GM23338 (cell line): ENCODE results near the gene PNP. TPM values are rescaled to one million over a fixed set of nuclear protein-coding genes. Genes with fewer than 3 reads are reported as not detected.

Experiments
- ATAC-seq: fragments of 200-7000 bp; cut with Tn5 transposase; 3 replicates; pipeline ENCODE4 v1.9.1; 2020
- DNase-seq: peaks from one replicate; pipeline ENCODE4 v3.0.0-alpha.2; 2015; ENCODE audit warnings: low spot score
- H2AFZ ChIP-seq: fragments of 200-600 bp; sonication (generic); 2 replicates; pipeline ENCODE4 v1.8.0; 2016; ENCODE audit warnings: antibody characterized with exemption, mild to moderate bottlenecking, moderate library complexity
- H3F3A ChIP-seq: fragments of 200-600 bp; sonication (generic); replicated peaks from 2 replicates; pipeline ENCODE4 v1.8.0; 2017; ENCODE audit warnings: antibody characterized with exemption, mixed run types, low read depth
- H3K27ac ChIP-seq: fragments of 200-600 bp; sonication (generic); 2 replicates; pipeline ENCODE4 v1.6.1; 2016; ENCODE audit warnings: low read depth
- H3K27me3 ChIP-seq: fragments of 200-600 bp; sonication (generic); 2 replicates; pipeline ENCODE4 v1.8.0; 2016; ENCODE audit warnings: mild to moderate bottlenecking, mixed run types, moderate library complexity; ENCODE audit not compliant: insufficient read depth
- H3K36me3 ChIP-seq: fragments of 200-600 bp; sonication (generic); 2 replicates; pipeline ENCODE4 v1.8.0; 2016; ENCODE audit warnings: mild to moderate bottlenecking; ENCODE audit not compliant: insufficient read depth
- H3K4me1 ChIP-seq: fragments of 200-600 bp; sonication (generic); 2 replicates; pipeline ENCODE4 v1.8.0; 2016; ENCODE audit warnings: mild to moderate bottlenecking, moderate library complexity; ENCODE audit not compliant: insufficient read depth
- H3K4me2 ChIP-seq: fragments of 200-600 bp; sonication (generic); 2 replicates; pipeline ENCODE4 v1.7.1; 2017; ENCODE audit warnings: mixed run types
- H3K4me3 ChIP-seq: fragments of 200-600 bp; sonication (generic); 2 replicates; pipeline ENCODE4 v1.6.1; 2016; ENCODE audit warnings: mixed run types
- H3K79me2 ChIP-seq: fragments of 200-600 bp; sonication (generic); replicated peaks from 2 replicates; pipeline ENCODE4 v1.8.0; 2017; ENCODE audit warnings: mild to moderate bottlenecking; ENCODE audit not compliant: insufficient read depth
- H3K9me2 ChIP-seq: fragments of 200-600 bp; sonication (generic); 2 replicates; pipeline ENCODE4 v1.8.0; 2017; ENCODE audit not compliant: insufficient read depth
- H4K20me1 ChIP-seq: fragments of 200-600 bp; sonication (generic); replicated peaks from 2 replicates; pipeline ENCODE4 v1.8.0; 2017; ENCODE audit warnings: mild to moderate bottlenecking; ENCODE audit not compliant: insufficient read depth
- H3K27ac Mint-ChIP-seq: 2 replicates; pipeline ENCODE4 v1.8.0; 2020; ENCODE audit warnings: inconsistent platforms, mild to moderate bottlenecking, moderate library complexity, mixed read lengths
- H3K27me3 Mint-ChIP-seq: 3 replicates; pipeline ENCODE4 v1.8.0; 2022; ENCODE audit warnings: low read depth, mild to moderate bottlenecking, moderate library complexity, mixed read lengths, inconsistent platforms; ENCODE audit not compliant: insufficient read depth, poor library complexity
- H3K36me3 Mint-ChIP-seq: 3 replicates; pipeline ENCODE4 v1.8.0; 2021; ENCODE audit warnings: low read depth, mild to moderate bottlenecking, inconsistent platforms, moderate library complexity, mixed read lengths
- H3K4me1 Mint-ChIP-seq: 3 replicates; pipeline ENCODE4 v1.8.0; 2020; ENCODE audit warnings: mild to moderate bottlenecking, inconsistent platforms, mixed read lengths
- H3K4me3 Mint-ChIP-seq: 3 replicates; pipeline ENCODE4 v1.8.0; 2021; ENCODE audit warnings: moderate library complexity, mild to moderate bottlenecking, inconsistent platforms, mixed read lengths
- H3K9me3 Mint-ChIP-seq: 3 replicates; pipeline ENCODE4 v1.8.0; 2020; ENCODE audit warnings: moderate library complexity, mild to moderate bottlenecking, inconsistent platforms, mixed read lengths
- CREB1 ChIP-seq: fragments of 250-450 bp; sonication (Bioruptor Pico); IDR thresholded peaks from 2 replicates; pipeline ENCODE4 v1.5.0; 2020; ENCODE audit warnings: low read depth, mild to moderate bottlenecking, moderate library complexity
- CTCF ChIP-seq, 2 experiments: fragments of 200-600 bp in 1 of 2; sonication (generic) in 1 of 2; conservative IDR thresholded peaks; 2 replicates each; pipeline versions ENCODE4 v1.5.1 to v1.6.1; 2016 to 2017; ENCODE audit warnings: antibody characterized with exemption in 2 of 2, low read depth in 2 of 2, mild to moderate bottlenecking in 2 of 2, moderate library complexity in 1 of 2
- ETS1 ChIP-seq: IDR thresholded peaks from 2 replicates; pipeline ENCODE4 v1.6.1; 2016; ENCODE audit warnings: antibody characterized with exemption
- EZH2 ChIP-seq: fragments of 200-600 bp; sonication (generic); IDR thresholded peaks from one replicate; pipeline ENCODE4 v1.8.0; 2017; ENCODE audit warnings: antibody characterized with exemption, mild to moderate bottlenecking, low read depth; ENCODE audit not compliant: unreplicated experiment
- EZH2phosphoT487 ChIP-seq: fragments of 200-600 bp; sonication (generic); IDR thresholded peaks from one replicate; pipeline ENCODE4 v1.8.1; 2018; ENCODE audit warnings: antibody characterized with exemption; ENCODE audit not compliant: unreplicated experiment
- JUNB ChIP-seq: IDR thresholded peaks from one replicate; pipeline ENCODE4 v1.6.1; 2016; ENCODE audit warnings: antibody characterized with exemption; ENCODE audit not compliant: unreplicated experiment
- NANOG ChIP-seq: IDR thresholded peaks from 2 replicates; pipeline ENCODE4 v1.6.1; 2016; ENCODE audit warnings: antibody characterized with exemption, borderline replicate concordance
- POLR2AphosphoS5 ChIP-seq: IDR thresholded peaks from 2 replicates; pipeline ENCODE4 v1.6.1; 2016; ENCODE audit warnings: antibody characterized with exemption, low read depth
- REST ChIP-seq: IDR thresholded peaks from one replicate; pipeline ENCODE4 v1.6.1; 2018; ENCODE audit warnings: antibody characterized with exemption; ENCODE audit not compliant: unreplicated experiment
- STAT1 ChIP-seq: IDR thresholded peaks from one replicate; pipeline ENCODE4 v1.6.1; 2016; ENCODE audit warnings: antibody characterized with exemption; ENCODE audit not compliant: unreplicated experiment
- ZNF114 ChIP-seq: fragments of 250-450 bp; sonication (Bioruptor Pico); IDR thresholded peaks from 2 replicates; pipeline ENCODE4 v1.5.0; 2020; ENCODE audit warnings: mild to moderate bottlenecking, moderate library complexity
- ZNF331 ChIP-seq: fragments of 250-450 bp; sonication (Bioruptor Pico); IDR thresholded peaks from 2 replicates; pipeline ENCODE4 v1.5.0; 2020; ENCODE audit warnings: low read depth, mild to moderate bottlenecking, moderate library complexity
- ZNF462 ChIP-seq: fragments of 250-450 bp; sonication (Bioruptor Pico); IDR thresholded peaks from 2 replicates; pipeline ENCODE4 v1.5.0; 2020; ENCODE audit warnings: mild to moderate bottlenecking, moderate library complexity
- polyA plus RNA-seq: library from polyadenylated mRNA; unstranded; fragments of >200 nt; fragmentation: Nextera tagmentation; extraction: Ambion mirVana; gene quantifications from 2 replicates; pipeline ENCODE4 v1.2.1, GENCODE V29; 2016
- total RNA-seq: library from RNA; depleted of rRNA; stranded (reverse); fragments of >200 nt; shearing (Covaris generic); gene quantifications from 2 replicates; pipeline ENCODE4 v1.2.3, GENCODE V29; 2014

Gene PNP
- total and polyA plus RNA-seq, 2 experiments from 2014 or later, result 60.7 to 102 TPM

- no peak overlapping the region for H3K4me3 Mint-ChIP-seq
- Histone ChIP-seq H3K9me2 (0 out of 2 replicates have a peak, but pooled peaks cover 7% of the 10 kb centered on the region), H3F3A (peaks cover 9% of the 10 kb centered on the region; the same call in 1 of the 2 replicates), H4K20me1 (no peaks in the 10 kb centered on the region), H3K4me1 (peaks cover 28% of the 10 kb centered on the region), H3K4me3 (no peak overlapping the region), H3K79me2 (no peaks in the 10 kb centered on the region), H3K27ac (no peak overlapping the region), H2AFZ (peak overlapping the region; percentile 93), H3K36me3 (0 out of 2 replicates have a peak, but pooled peaks cover 2% of the 10 kb centered on the region), H3K27me3 (no peaks in the 10 kb centered on the region), H3K4me2 (no peak overlapping the region)
- H3K27ac Mint-ChIP-seq, result no peak overlapping the region
- no peaks in the 10 kb centered on the region for H3K9me3 Mint-ChIP-seq
- H3K27me3 Mint-ChIP-seq, result peaks cover 6% of the 10 kb centered on the region
- TF ChIP-seq EZH2phosphoT487, result no peak
- TF ChIP-seq EZH2, result no peak
- TF ChIP-seq ZNF462 (CRISPR knock-in tag), result no peak
- no peak for TF ChIP-seq POLR2AphosphoS5
- no peak for TF ChIP-seq STAT1
- TF ChIP-seq CTCF (conservative IDR thresholded peaks at IDR 0.05; ENCODE audit: low read depth in 2 of 2), result no peak
- TF ChIP-seq JUNB, result no peak
- TF ChIP-seq ZNF331 (CRISPR knock-in tag), result no peak
- TF ChIP-seq ZNF114, result no peak
- no peak for TF ChIP-seq REST
- no peak for TF ChIP-seq CREB1
- TF ChIP-seq ETS1, result no peak
- no peak for TF ChIP-seq NANOG
- no peaks in the 10 kb centered on the region for H3K36me3 Mint-ChIP-seq
- DNase-seq, result no peak
- ATAC-seq, result no peak
- H3K4me1 Mint-ChIP-seq, result peaks cover 49% of the 10 kb centered on the region
Observed at GRCh38 chr14:20489093-20489994, 20.1 kb downstream of the PNP start.
